H1 (cell line): ENCODE measurements around the gene JPT2. TPM values are rescaled to one million over a fixed set of nuclear protein-coding genes. Genes with fewer than 3 reads are reported as not detected.

Experiments
- CTCF ChIA-PET: fragments of 300-600 bp; sonication (Branson Sonifier 250); formaldehyde crosslinking; loops from one replicate; lab custom pipeline; 2021; ENCODE audit not compliant: partially characterized antibody; lab: Charles Lee
- POLR2A ChIA-PET: fragments of 300-600 bp; sonication (Branson Sonifier 250); formaldehyde crosslinking; loops from one replicate; lab custom pipeline; 2021; ENCODE audit warnings: inconsistent platforms; ENCODE audit not compliant: partially characterized antibody; lab: Charles Lee
- DNase-seq, 2 experiments: peaks; one replicate each; pipeline versions ENCODE4 v3.0.0 to v3.0.0-alpha.2; 2010 to 2022; ENCODE audit warnings: low spot score in 2 of 2, low read depth in 1 of 2, mixed read lengths in 1 of 2
- FAIRE-seq: peaks from 2 replicates; lab custom pipeline; 2011; peaks lifted over from hg19 to GRCh38; lab: Jason Lieb, UNC
- H2AFZ ChIP-seq: 2 replicates; pipeline ENCODE4 v1.8.1; 2012; ENCODE audit warnings: low read length, inconsistent platforms
- H2AK5ac ChIP-seq: 2 replicates; pipeline ENCODE4 v1.6.1; 2013; ENCODE audit warnings: low read depth, low read length
- H2BK120ac ChIP-seq: replicated peaks from 2 replicates; pipeline ENCODE3; 2013; ENCODE audit warnings: low read depth, low read length, inconsistent platforms
- H2BK12ac ChIP-seq: 2 replicates; pipeline ENCODE4 v1.6.1; 2013; ENCODE audit warnings: low read depth, low read length
- H2BK15ac ChIP-seq: 2 replicates; pipeline ENCODE4 v1.6.1; 2013; ENCODE audit warnings: low read length
- H2BK20ac ChIP-seq: 2 replicates; pipeline ENCODE4 v1.6.1; 2013; ENCODE audit warnings: low read length
- H2BK5ac ChIP-seq: 2 replicates; pipeline ENCODE4 v1.6.1; 2013; ENCODE audit warnings: low read depth, low read length
- H3K14ac ChIP-seq: 2 replicates; pipeline ENCODE4 v1.6.1; 2013; ENCODE audit warnings: inconsistent platforms; ENCODE audit not compliant: insufficient read length
- H3K18ac ChIP-seq: 2 replicates; pipeline ENCODE4 v1.6.1; 2013; ENCODE audit warnings: low read length; ENCODE audit errors: extremely low read depth
- H3K23ac ChIP-seq: 2 replicates; pipeline ENCODE4 v1.6.1; 2013; ENCODE audit warnings: inconsistent platforms; ENCODE audit not compliant: insufficient read length
- H3K23me2 ChIP-seq: 2 replicates; pipeline ENCODE4 v1.6.1; 2013; ENCODE audit warnings: low read depth, low read length
- H3K27ac ChIP-seq: 2 replicates; pipeline ENCODE4 v1.6.1; 2011; ENCODE audit warnings: low read depth, low read length, inconsistent platforms
- H3K27me3 ChIP-seq, 4 experiments: replicated peaks in 1 of 4; 1 replicate in 1 of 4; 2 replicates in 3 of 4; pipeline versions ENCODE4 v1.6.1 to v1.8.1; 2011 to 2013; ENCODE audit warnings: low read length in 3 of 4, mild to moderate bottlenecking in 3 of 4, inconsistent platforms in 2 of 4, mixed read lengths in 2 of 4, moderate library complexity in 1 of 4; ENCODE audit not compliant: control insufficient read depth in 3 of 4, insufficient read depth in 3 of 4; ENCODE audit errors: extremely low read depth in 1 of 4
- H3K36me3 ChIP-seq, 4 experiments: 2 replicates each; pipeline versions ENCODE4 v1.6.1 to v1.8.1; 2011 to 2013; ENCODE audit warnings: mild to moderate bottlenecking in 4 of 4, low read length in 3 of 4, moderate library complexity in 2 of 4, control low read depth in 1 of 4, inconsistent platforms in 1 of 4; ENCODE audit not compliant: insufficient read depth in 4 of 4, control insufficient read depth in 2 of 4
- H3K4ac ChIP-seq: replicated peaks from 2 replicates; pipeline ENCODE3; 2013; ENCODE audit warnings: low read length, low read depth, mixed read lengths, inconsistent platforms; ENCODE audit not compliant: insufficient read length
- H3K4me1 ChIP-seq, 4 experiments: replicated peaks in 1 of 4; 1 replicate in 1 of 4; 2 replicates in 3 of 4; pipeline versions ENCODE4 v1.6.1 to v1.8.1; 2011 to 2013; ENCODE audit warnings: low read length in 3 of 4, inconsistent platforms in 2 of 4, mixed read lengths in 1 of 4; ENCODE audit not compliant: insufficient read depth in 4 of 4, control insufficient read depth in 3 of 4
- H3K4me2 ChIP-seq, 2 experiments: 2 replicates each; pipeline versions ENCODE4 v1.6.1 to v1.8.1; 2011 to 2013; ENCODE audit warnings: low read depth in 2 of 2, low read length in 2 of 2, control low read depth in 1 of 2, inconsistent platforms in 1 of 2, mild to moderate bottlenecking in 1 of 2; ENCODE audit not compliant: insufficient read depth in 1 of 2
- H3K4me3 ChIP-seq, 4 experiments: fragments of 200-600, 300-600 bp in 1 of 4; sonication (generic), shearing (Covaris generic), sonication (Bioruptor Twin) in 1 of 4; 2 replicates each; pipeline versions ENCODE4 v1.5.1 to v1.8.1; 2011 to 2016; ENCODE audit warnings: low read length in 4 of 4, low read depth in 3 of 4, control low read depth in 2 of 4, inconsistent platforms in 2 of 4, mild to moderate bottlenecking in 2 of 4, mixed read lengths in 1 of 4, moderate library complexity in 1 of 4; ENCODE audit not compliant: insufficient read depth in 2 of 4; ENCODE audit errors: extremely low read depth in 1 of 4
- H3K56ac ChIP-seq: replicated peaks from 2 replicates; pipeline ENCODE3; 2013; ENCODE audit warnings: low read depth, mild to moderate bottlenecking, mixed read lengths, low read length, inconsistent platforms; ENCODE audit not compliant: insufficient read length
- H3K79me1 ChIP-seq: 2 replicates; pipeline ENCODE4 v1.6.1; 2013; ENCODE audit warnings: low read depth, low read length, control low read depth
- H3K79me2 ChIP-seq, 2 experiments: 2 replicates each; pipeline versions ENCODE4 v1.6.1 to v1.8.1; 2012 to 2013; ENCODE audit warnings: low read length in 2 of 2, mild to moderate bottlenecking in 2 of 2, inconsistent platforms in 1 of 2; ENCODE audit not compliant: insufficient read depth in 2 of 2, control insufficient read depth in 1 of 2
- H3K9ac ChIP-seq, 4 experiments: replicated peaks in 1 of 4; 1 replicate in 1 of 4; 2 replicates in 3 of 4; pipeline versions ENCODE4 v1.6.1 to v1.8.1; 2011 to 2013; ENCODE audit warnings: low read depth in 3 of 4, low read length in 3 of 4, control low read depth in 2 of 4, mild to moderate bottlenecking in 2 of 4, moderate library complexity in 2 of 4, inconsistent platforms in 1 of 4; ENCODE audit errors: extremely low read depth in 1 of 4
- H3K9me3 ChIP-seq, 2 experiments: 2 replicates each; pipeline versions ENCODE4 v1.6.1 to v1.8.1; 2012 to 2013; ENCODE audit warnings: mild to moderate bottlenecking in 2 of 2, moderate library complexity in 2 of 2, control low read depth in 1 of 2, inconsistent platforms in 1 of 2, low read depth in 1 of 2, low read length in 1 of 2, mixed read lengths in 1 of 2; ENCODE audit not compliant: insufficient read depth in 2 of 2
- H4K20me1 ChIP-seq, 2 experiments: replicated peaks in 1 of 2; 2 replicates each; pipeline versions ENCODE3 to v1.8.1; 2011 to 2013; ENCODE audit warnings: inconsistent platforms in 2 of 2, low read length in 2 of 2, mild to moderate bottlenecking in 1 of 2; ENCODE audit not compliant: insufficient read depth in 2 of 2, control insufficient read depth in 1 of 2
- H4K5ac ChIP-seq: 2 replicates; pipeline ENCODE4 v1.6.1; 2013; ENCODE audit warnings: low read length, low read depth, mixed read lengths, inconsistent platforms; ENCODE audit not compliant: insufficient read length
- H4K8ac ChIP-seq: 2 replicates; pipeline ENCODE4 v1.8.0; 2013; ENCODE audit warnings: mild to moderate bottlenecking, moderate library complexity, low read length, inconsistent platforms; ENCODE audit not compliant: insufficient read depth; ENCODE audit errors: extremely low read depth
- H4K91ac ChIP-seq: replicated peaks from 2 replicates; pipeline ENCODE3; 2013; ENCODE audit warnings: low read length, mixed read lengths, inconsistent platforms; ENCODE audit not compliant: insufficient read length
- CHD2 ChIP-seq: IDR thresholded peaks from 2 replicates; pipeline ENCODE4 v1.6.1; 2012; ENCODE audit warnings: low read length, improper control_type of control experiment
- CREB1 ChIP-seq: IDR thresholded peaks from 2 replicates; pipeline ENCODE4 v1.6.1; 2012; ENCODE audit warnings: inconsistent platforms
- GTF2F1 ChIP-seq: IDR thresholded peaks from 2 replicates; pipeline ENCODE4 v1.6.1; 2012; ENCODE audit warnings: low read depth, low read length, improper control_type of control experiment, borderline replicate concordance
- TAF7 ChIP-seq: optimal IDR thresholded peaks from 2 replicates; pipeline ENCODE3; 2011; ENCODE audit warnings: low read depth, mild to moderate bottlenecking, inconsistent platforms, low read length, moderate library complexity, borderline replicate concordance
- ZNF274 ChIP-seq: IDR thresholded peaks from 2 replicates; pipeline ENCODE4 v1.7.0; 2012; ENCODE audit warnings: low read length, borderline replicate concordance; ENCODE audit errors: extremely low read depth
- WGBS, 2 experiments: shearing (Covaris generic) in 1 of 2; methylation state at CpG; one replicate each; pipeline versions ENCODE4 v1.1.6 to v1.1.7; 2013 to 2015; ENCODE audit warnings: low lambda C conversion rate in 2 of 2, mixed read lengths in 2 of 2, inconsistent platforms in 1 of 2, low coverage in 1 of 2, missing lambda C conversion rate in 1 of 2; ENCODE audit not compliant: insufficient replicate concordance in 2 of 2, insufficient coverage in 1 of 2, insufficient read length in 1 of 2; ENCODE audit errors: extremely low coverage in 1 of 2, missing lambda C conversion rate in 1 of 2; 5-methylcytosine and 5-hydroxymethylcytosine counted together
- polyA plus RNA-seq, 7 experiments: library from polyadenylated mRNA; depleted of rRNA in 3 of 7; stranded (reverse) in 5 of 7; unstranded in 2 of 7; fragments of >200 nt in 5 of 7; fragments of 200-250 nt in 2 of 7; gene quantifications; 1 replicate in 5 of 7; 2 replicates in 1 of 7; 4 replicates in 1 of 7; pipeline versions ENCODE4 v1.2.1 to v1.2.3, GENCODE V29; 2011 to 2013; ENCODE audit warnings: missing spikeins in 2 of 7, mixed read lengths in 2 of 7
- total RNA-seq: library from RNA; stranded (reverse); fragmentation: NEBNext Ultra II Directional; extraction: Animal tissue kit (Norgen Biotek cat#: 25700); gene quantifications from 2 replicates; pipeline ENCODE4 v1.2.1, GENCODE V29; 2021

Gene JPT2
- total and polyA plus RNA-seq, 2 of the 8 experiments (the other 6 are each of a cell fraction or from before 2014, with no cell fraction given): 67.6 to 197 TPM

- H3K56ac ChIP-seq: no peak overlapping the region
- H3K9ac ChIP-seq: no peak overlapping the region
- 0 out of 7 replicates have a peak, but pooled peaks cover 0 to 2% (median 0%) of the 10 kb centered on the region in 4 experiments for H3K4me1 ChIP-seq
- H3K4me2 ChIP-seq: no peak overlapping the region
- 89% methylated on average over 19 of the region's 35 CpGs; no CpG with 5 or more reads in 1 of the 2 experiments for WGBS, 2 experiments
- FAIRE-seq (no peak), DNase-seq (no peak)
- CTCF ChIA-PET: interaction anchor here (2.1 kb wide), 1 partner anchor 23 kb away, joined by 5 read pairs; the partner anchor contains the start of gene MAPK8IP3
- H4K5ac ChIP-seq: no peak overlapping the region
- peaks cover 0 to 18% (median 3%) of the 10 kb centered on the region in 4 experiments; a peak in 5 of 8 replicates for H3K36me3 ChIP-seq
- POLR2A ChIA-PET: interaction anchor here (0.6 to 0.8 kb wide), 2 partner anchors 10 to 32 kb away, joined by 3 to 6 read pairs; no protein-coding TSS in a partner anchor
- H3K4ac ChIP-seq: no peak overlapping the region
- peaks cover 0 to 1% of the 10 kb centered on the region in 2 experiments; a peak in 1 of 4 replicates for H3K9me3 ChIP-seq
- H2BK5ac ChIP-seq: no peak overlapping the region
- H4K20me1 ChIP-seq: peaks cover 0 to 9% of the 10 kb centered on the region in 2 experiments
- no peak overlapping the region for H3K27ac ChIP-seq
- no peak overlapping the region for H3K14ac ChIP-seq
- H2BK120ac ChIP-seq: no peak overlapping the region
- no peak overlapping the region for H2AFZ ChIP-seq
- H2BK20ac ChIP-seq: no peak overlapping the region
- H3K79me1 ChIP-seq: peaks cover 5% of the 10 kb centered on the region
- no peak overlapping the region for H3K4me3 ChIP-seq
- H4K8ac ChIP-seq: no peak overlapping the region
- no peak overlapping the region for H3K18ac ChIP-seq
- no peak overlapping the region for H2BK12ac ChIP-seq
- no peak overlapping the region for H2AK5ac ChIP-seq
- H3K79me2 ChIP-seq: no peaks in the 10 kb centered on the region; a peak in 1 of 4 replicates
- no peaks in the 10 kb centered on the region for H3K27me3 ChIP-seq
- H4K91ac ChIP-seq: no peak overlapping the region
- H2BK15ac ChIP-seq: no peak overlapping the region
- H3K23ac ChIP-seq: no peak overlapping the region
- H3K23me2 ChIP-seq: no peaks in the 10 kb centered on the region
- TF ChIP-seq GTF2F1: no peak
- no peak for TF ChIP-seq ZNF274
- TF ChIP-seq CREB1: no peak
- TF ChIP-seq TAF7: no peak
- TF ChIP-seq CHD2: no peak
- TF ChIP-seq, all 59 proteins: peak for 0
Observed at GRCh38 chr16:1729445-1729844, 51.4 kb downstream of the JPT2 start.
